ENCODE measurements around the gene EGLN3. TPM values are rescaled to one million over a fixed set of nuclear protein-coding genes. Genes with fewer than 3 reads are reported as not detected.

Gene EGLN3
- total RNA-seq, 1 experiment from 2014 or later = 3.1 TPM

GRCh38 chr14:33987565-33988080 is 36.7 kb upstream of the EGLN3 start:
- intact Hi-C loops (cut with micrococcal nuclease; ENCODE audit: unreplicated experiment) = no loop called here
- no peaks in the 10 kb centered on the region for H3K36me3 Mint-ChIP-seq (ENCODE audit: insufficient read depth, unreplicated experiment)
- H3K9me3 Mint-ChIP-seq (ENCODE audit: low read depth, unreplicated experiment) = no peaks in the 10 kb centered on the region
- DNase-seq = no peak
- no peak overlapping the region for H3K27ac Mint-ChIP-seq (ENCODE audit: unreplicated experiment)
- H3K27me3 Mint-ChIP-seq (ENCODE audit: unreplicated experiment) = no peaks in the 10 kb centered on the region
- H3K4me3 Mint-ChIP-seq (ENCODE audit: low read depth, unreplicated experiment) = no peak overlapping the region
- peaks cover 17% of the 10 kb centered on the region for H3K4me1 Mint-ChIP-seq (ENCODE audit: low read depth, unreplicated experiment)
- TF ChIP-seq CTCF (IDR thresholded peaks at IDR 0.05; ENCODE audit: unreplicated experiment) = no peak
- BruUV-seq (replicated peaks) = no TSS peak
- CTCF ChIA-PET = interaction anchor here (0.8 kb wide), 1 partner anchor 44 kb away, joined by 3 read pairs; no protein-coding TSS in a partner anchor

- Mint-ChIP-seq H3K27me3 (ENCODE audit: unreplicated experiment) (no peaks in the 10 kb centered on the region), H3K36me3 (ENCODE audit: insufficient read depth, unreplicated experiment) (no peaks in the 10 kb centered on the region), H3K9me3 (ENCODE audit: low read depth, unreplicated experiment) (no peaks in the 10 kb centered on the region), H3K27ac (ENCODE audit: unreplicated experiment) (no peak overlapping the region), H3K4me3 (ENCODE audit: low read depth, unreplicated experiment) (no peak overlapping the region), H3K4me1 (ENCODE audit: low read depth, unreplicated experiment) (peaks cover 13% of the 10 kb centered on the region)
- BruUV-seq (replicated peaks) = no TSS peak
- no peak for TF ChIP-seq CTCF (IDR thresholded peaks at IDR 0.05; ENCODE audit: unreplicated experiment)
- DNase-seq = peak; percentile 9
- CTCF ChIA-PET = interaction anchor here (0.8 kb wide), 1 partner anchor 43 kb away, joined by 3 read pairs; no protein-coding TSS in a partner anchor
- intact Hi-C loops (cut with micrococcal nuclease; ENCODE audit: unreplicated experiment) = no loop called here
These were observed 35.9 kb upstream of the EGLN3 start for GRCh38 chr14:33986804-33987203.

GRCh38 chr14:33985242-33985641 is 34.4 kb upstream of the EGLN3 start:
- BruUV-seq (replicated peaks) = no TSS peak
- no peak overlapping the region for H3K27ac Mint-ChIP-seq (ENCODE audit: unreplicated experiment)
- intact Hi-C loops (cut with micrococcal nuclease; ENCODE audit: unreplicated experiment) = no loop called here
- no peaks in the 10 kb centered on the region for H3K27me3 Mint-ChIP-seq (ENCODE audit: unreplicated experiment)
- CTCF ChIA-PET = no interaction called here
- H3K9me3 Mint-ChIP-seq (ENCODE audit: low read depth, unreplicated experiment) = no peaks in the 10 kb centered on the region
- TF ChIP-seq CTCF (IDR thresholded peaks at IDR 0.05; ENCODE audit: unreplicated experiment) = no peak
- H3K36me3 Mint-ChIP-seq (ENCODE audit: insufficient read depth, unreplicated experiment) = no peaks in the 10 kb centered on the region
- no peak overlapping the region for H3K4me3 Mint-ChIP-seq (ENCODE audit: low read depth, unreplicated experiment)
- H3K4me1 Mint-ChIP-seq (ENCODE audit: low read depth, unreplicated experiment) = peaks cover 8% of the 10 kb centered on the region
- DNase-seq = no peak

- H3K9me3 Mint-ChIP-seq (ENCODE audit: low read depth, unreplicated experiment) = no peaks in the 10 kb centered on the region
- CTCF ChIA-PET = interaction anchor here (0.7 kb wide), 1 partner anchor 248 kb away, joined by 4 read pairs; no protein-coding TSS in a partner anchor
- H3K4me3 Mint-ChIP-seq (ENCODE audit: low read depth, unreplicated experiment) = no peak overlapping the region
- no peaks in the 10 kb centered on the region for H3K36me3 Mint-ChIP-seq (ENCODE audit: insufficient read depth, unreplicated experiment)
- no TSS peak for BruUV-seq (replicated peaks)
- no peak overlapping the region for H3K27ac Mint-ChIP-seq (ENCODE audit: unreplicated experiment)
- intact Hi-C loops (cut with micrococcal nuclease; ENCODE audit: unreplicated experiment) = no loop called here
- H3K4me1 Mint-ChIP-seq (ENCODE audit: low read depth, unreplicated experiment) = no peaks in the 10 kb centered on the region
- no peaks in the 10 kb centered on the region for H3K27me3 Mint-ChIP-seq (ENCODE audit: unreplicated experiment)
- TF ChIP-seq CTCF (IDR thresholded peaks at IDR 0.05; ENCODE audit: unreplicated experiment) = no peak
- DNase-seq = no peak
These were observed 28.9 kb upstream of the EGLN3 start for GRCh38 chr14:33979613-33980276.
